ENCODE results near the gene C16orf46.

The C16orf46 gene

DNA sequence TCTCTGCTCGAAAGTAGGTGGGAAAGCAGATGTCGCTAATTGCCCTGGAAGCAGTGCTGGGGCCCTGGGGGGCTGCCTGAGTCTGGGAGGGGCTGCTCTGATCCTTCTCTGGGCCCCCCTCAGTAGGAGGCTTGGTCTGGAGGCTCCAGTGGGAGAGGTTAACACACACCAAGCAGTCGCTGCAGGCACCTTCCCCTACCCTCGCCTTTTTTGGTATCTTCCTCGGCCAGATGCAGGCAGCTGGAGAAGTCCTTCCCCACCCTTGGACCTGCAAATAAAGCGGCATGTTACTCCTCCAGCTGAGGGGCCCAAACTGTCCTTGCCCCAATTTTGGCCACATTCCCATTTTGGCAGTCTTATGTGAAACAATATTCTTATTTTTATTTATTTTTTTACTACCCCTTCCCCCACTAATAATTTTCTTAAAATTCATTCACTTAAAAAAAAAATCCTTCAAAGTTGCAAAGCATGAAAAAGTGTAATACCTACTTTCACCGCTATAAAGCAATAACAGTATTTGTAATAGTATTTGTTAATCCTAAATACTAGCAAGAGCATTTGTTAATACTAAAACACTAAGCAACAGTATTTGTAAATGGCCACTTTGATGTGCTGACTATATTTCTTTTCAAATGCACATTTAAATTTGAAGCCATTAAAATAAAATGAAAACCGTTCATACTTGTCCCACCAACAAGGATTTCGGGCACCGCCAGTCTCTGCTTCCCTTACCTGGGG lies 15.0 kb downstream of the C16orf46 start:
- no peak for TF ChIP-seq CTCF (IDR thresholded peaks at IDR 0.05; ENCODE audit: low read depth, low read length, missing control alignments)
- DNase-seq (ENCODE audit: low read depth): no peak
- H3K4me3 ChIP-seq (ENCODE audit: low read depth, low read length): no peak overlapping the region

GRCh38 chr16:81061307-81061640 lies 15.8 kb downstream of the C16orf46 start:
- no peak for TF ChIP-seq CTCF (IDR thresholded peaks at IDR 0.05; ENCODE audit: low read depth, low read length, missing control alignments)
- no peak overlapping the region for H3K4me3 ChIP-seq (ENCODE audit: low read depth, low read length)
- no peak for DNase-seq (ENCODE audit: low read depth)

- no peak overlapping the region for H3K4me3 ChIP-seq (ENCODE audit: low read depth, low read length)
- no peak for DNase-seq (ENCODE audit: low read depth)
- no peak for TF ChIP-seq CTCF (IDR thresholded peaks at IDR 0.05; ENCODE audit: low read depth, low read length, missing control alignments)
These were observed 16.3 kb downstream of the C16orf46 start for GRCh38 chr16:81060576-81061306.

DNA sequence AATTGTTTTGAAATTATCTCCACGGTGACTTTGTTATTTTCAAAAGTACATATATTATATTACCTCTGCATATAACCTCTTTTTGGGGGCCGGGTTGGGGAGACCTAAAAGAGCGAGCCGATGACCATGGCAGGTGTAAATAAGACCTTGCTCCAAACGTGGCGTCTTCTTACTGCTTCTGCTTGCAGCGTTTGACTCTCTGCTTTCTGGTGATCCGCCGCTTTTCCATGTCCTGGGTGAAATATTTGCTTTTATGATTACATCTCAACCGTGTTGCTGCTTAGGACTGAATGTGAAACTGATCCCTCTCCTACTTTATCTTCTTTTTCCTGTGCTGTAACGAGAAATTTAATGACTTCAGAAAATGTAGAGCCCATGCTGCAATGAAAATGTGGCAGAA lies 23.3 kb downstream of the C16orf46 start:
- no peak overlapping the region for H3K4me3 ChIP-seq (ENCODE audit: low read depth, low read length)
- DNase-seq (ENCODE audit: low read depth): no peak
- TF ChIP-seq CTCF (IDR thresholded peaks at IDR 0.05; ENCODE audit: low read depth, low read length, missing control alignments): no peak

DNA sequence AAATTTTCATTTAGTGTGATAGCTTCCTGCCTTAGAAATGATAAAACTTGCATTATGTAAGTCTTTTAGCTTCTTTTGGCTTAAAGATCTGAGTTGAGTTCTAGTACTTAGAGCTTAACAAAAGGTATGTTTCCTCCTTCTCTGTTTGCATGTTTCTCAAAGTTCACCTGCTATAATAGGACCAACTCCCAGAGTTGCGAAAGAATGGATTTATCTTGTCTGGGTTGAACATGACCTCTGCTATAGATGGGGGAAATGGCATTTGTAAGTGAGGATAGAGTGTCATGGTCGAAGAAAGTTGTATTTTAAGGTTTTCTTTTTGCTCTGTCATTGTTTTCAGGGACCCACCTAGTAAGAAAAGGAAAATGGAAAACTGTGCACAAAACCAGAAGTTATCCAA lies 34.2 kb downstream of the C16orf46 start:
- DNase-seq (ENCODE audit: low read depth): no peak
- H3K4me3 ChIP-seq (ENCODE audit: low read depth, low read length): no peak overlapping the region
- TF ChIP-seq CTCF (IDR thresholded peaks at IDR 0.05; ENCODE audit: low read depth, low read length, missing control alignments): no peak

DNA sequence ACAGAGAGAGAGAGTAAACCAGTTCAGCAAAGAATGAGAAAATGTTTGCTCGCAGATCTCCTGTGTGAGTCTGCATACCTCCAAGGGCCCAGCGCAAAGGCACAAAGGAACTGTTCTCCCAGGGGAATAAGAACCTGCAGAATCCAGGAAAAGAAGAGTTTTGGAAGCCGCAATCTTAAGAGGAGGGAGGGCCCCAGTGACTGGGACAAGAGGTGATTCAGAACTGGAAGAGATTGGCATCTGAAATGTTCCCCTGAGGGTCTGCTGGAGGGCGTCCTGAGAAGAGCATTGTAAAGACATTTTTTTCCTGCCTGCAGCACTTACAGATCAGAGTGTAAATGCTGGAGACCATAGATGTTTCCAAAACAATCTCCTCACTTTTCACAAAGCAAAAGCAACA lies 35.3 kb downstream of the C16orf46 start:
- TF ChIP-seq CTCF (IDR thresholded peaks at IDR 0.05; ENCODE audit: low read depth, low read length, missing control alignments): no peak
- no peak overlapping the region for H3K4me3 ChIP-seq (ENCODE audit: low read depth, low read length)
- no peak for DNase-seq (ENCODE audit: low read depth)

GRCh38 chr16:81040842-81041241 lies 36.2 kb downstream of the C16orf46 start:
- DNase-seq (ENCODE audit: low read depth): no peak
- H3K4me3 ChIP-seq (ENCODE audit: low read depth, low read length): no peak overlapping the region
- no peak for TF ChIP-seq CTCF (IDR thresholded peaks at IDR 0.05; ENCODE audit: low read depth, low read length, missing control alignments)
